HepG2 (cell line): ENCODE results near the gene RDH14. TPM values are rescaled to one million over a fixed set of nuclear protein-coding genes. Genes with fewer than 3 reads are reported as not detected.

ENCODE experiments used
- ATAC-seq: fragments of 200-7000 bp; cut with Tn5 transposase; 3 replicates; pipeline ENCODE4 v1.9.1; 2020; ENCODE audit warnings: mild to moderate bottlenecking, moderate library complexity
- BruUV-seq: library from RNA; stranded (reverse); fragments of 400-500 nt; replicated peaks from 2 replicates; lab custom pipeline; 2021; lab: Mats Ljungman, UMichigan
- CTCF ChIA-PET: fragments of 300-600 bp; formaldehyde crosslinking; extraction: SDS; loops from one replicate; lab custom pipeline; 2021; ENCODE audit warnings: low total read pairs, inconsistent platforms, low intra/inter-chr PET ratio; lab: Yijun Ruan, JAX
- POLR2A ChIA-PET: fragments of 350-600 bp; sonication (Branson Sonifier 250); formaldehyde crosslinking; loops from one replicate; lab custom pipeline; 2020; ENCODE audit warnings: antibody characterized with exemption, inconsistent platforms; lab: Yijun Ruan, JAX
- DNase-seq: peaks from one replicate; pipeline ENCODE4 v3.0.0-alpha.2; 2015; ENCODE audit warnings: low spot score
- FAIRE-seq: peaks from 3 replicates; lab custom pipeline; 2011; peaks lifted over from hg19 to GRCh38; lab: Jason Lieb, UNC
- H2AFZ ChIP-seq: one replicate; pipeline ENCODE4 v1.6.1; 2011; ENCODE audit warnings: low read length, inconsistent platforms
- H3K27ac ChIP-seq: fragments of 300-600 bp; 3 replicates; pipeline ENCODE4 v1.8.0; 2011; ENCODE audit warnings: mixed run types, mild to moderate bottlenecking, mixed read lengths, low read length, inconsistent platforms; ENCODE audit not compliant: insufficient read depth; ENCODE audit errors: extremely low read length
- H3K27me3 ChIP-seq, 2 experiments: fragments of 200-600 bp in 1 of 2; 2 replicates in 1 of 2; 3 replicates in 1 of 2; pipeline versions ENCODE4 v1.6.0 to v1.8.0; 2011; ENCODE audit warnings: low read length in 2 of 2, mild to moderate bottlenecking in 2 of 2, moderate library complexity in 2 of 2, inconsistent platforms in 1 of 2; ENCODE audit not compliant: insufficient read depth in 2 of 2, control insufficient read depth in 1 of 2
- H3K36me3 ChIP-seq, 2 experiments: fragments of 200-600 bp in 1 of 2; replicated peaks in 1 of 2; 2 replicates in 1 of 2; 3 replicates in 1 of 2; pipeline versions ENCODE4 v1.5.1 to v1.8.0; 2011; ENCODE audit warnings: low read length in 2 of 2, inconsistent platforms in 1 of 2; ENCODE audit not compliant: insufficient read depth in 2 of 2, control insufficient read depth in 1 of 2
- H3K4me1 ChIP-seq: 2 replicates; pipeline ENCODE4 v1.5.1; 2012; ENCODE audit warnings: low read length, inconsistent platforms; ENCODE audit not compliant: insufficient read depth
- H3K4me2 ChIP-seq: 2 replicates; pipeline ENCODE4 v1.6.0; 2011; ENCODE audit warnings: low read depth, low read length, inconsistent platforms
- H3K4me3 ChIP-seq, 3 experiments: fragments of 200-600 bp in 1 of 3; sonication (generic), shearing (Covaris generic) in 1 of 3; replicated peaks in 1 of 3; 2 replicates each; pipeline ENCODE4 v1.5.1; 2011 to 2016; ENCODE audit warnings: low read length in 3 of 3, inconsistent platforms in 2 of 3, low read depth in 2 of 3, mild to moderate bottlenecking in 2 of 3, control low read depth in 1 of 3, mixed read lengths in 1 of 3; ENCODE audit not compliant: insufficient read depth in 1 of 3
- H3K79me2 ChIP-seq: one replicate; pipeline ENCODE4 v1.6.1; 2011; ENCODE audit warnings: low read length, inconsistent platforms; ENCODE audit not compliant: insufficient read depth
- H3K9ac ChIP-seq: 2 replicates; pipeline ENCODE4 v1.6.0; 2011; ENCODE audit warnings: mild to moderate bottlenecking, low read depth, low read length, inconsistent platforms; ENCODE audit not compliant: insufficient read depth
- H3K9me3 ChIP-seq: 2 replicates; pipeline ENCODE4 v1.5.1; 2012; ENCODE audit warnings: mild to moderate bottlenecking, low read length
- H4K20me1 ChIP-seq: 2 replicates; pipeline ENCODE4 v1.6.0; 2011; ENCODE audit warnings: inconsistent platforms, mild to moderate bottlenecking, low read length, moderate library complexity; ENCODE audit not compliant: insufficient read depth
- IKZF4 ChIP-seq: sonication (generic); formaldehyde crosslinking; IDR thresholded peaks from 2 replicates; pipeline ENCODE4 v1.5.1; 2020; ENCODE audit warnings: borderline replicate concordance, mild to moderate bottlenecking, low read depth, missing genetic modification reagents; ENCODE audit errors: not compliant biosample characterization
- MTA1 ChIP-seq: sonication (generic); formaldehyde crosslinking; IDR thresholded peaks from 2 replicates; pipeline ENCODE4 v1.4.0; 2020; ENCODE audit warnings: missing genetic modification reagents, mild to moderate bottlenecking, borderline replicate concordance
- RBAK ChIP-seq: sonication (generic); formaldehyde crosslinking; IDR thresholded peaks from 2 replicates; pipeline ENCODE4 v1.5.1; 2020; ENCODE audit warnings: mild to moderate bottlenecking, missing genetic modification reagents
- REXO4 ChIP-seq: sonication (generic); formaldehyde crosslinking; IDR thresholded peaks from 2 replicates; pipeline ENCODE4 v1.8.0; 2022; ENCODE audit warnings: missing genetic modification reagents, mild to moderate bottlenecking, borderline replicate concordance
- ZNF549 ChIP-seq: sonication (generic); formaldehyde crosslinking; IDR thresholded peaks from 2 replicates; pipeline ENCODE4 v1.5.0; 2020; ENCODE audit warnings: missing genetic modification reagents
- ZNF781 ChIP-seq: sonication (generic); formaldehyde crosslinking; IDR thresholded peaks from 2 replicates; pipeline ENCODE4 v1.5.1; 2020; ENCODE audit warnings: borderline replicate concordance, mild to moderate bottlenecking, missing genetic modification reagents; ENCODE audit errors: not compliant biosample characterization
- WGBS: methylation state at CpG from one replicate; pipeline ENCODE4 v1.1.6; 2017; ENCODE audit warnings: low lambda C conversion rate; 5-methylcytosine and 5-hydroxymethylcytosine counted together
- in situ Hi-C: cut with HindIII; loops from 2 replicates; pipeline ENCODE4 v1.10.0; 2017; ENCODE audit warnings: low pct_unique_long_range_greater_than_20kb; ENCODE audit not compliant: extremely low pct_ligation_motif_present
- intact Hi-C: fragments of 100-400 bp; cut with micrococcal nuclease; formaldehyde crosslinking; loops from one replicate; pipeline ENCODE4 v1.10.0; 2022; ENCODE audit not compliant: unreplicated experiment
- polyA plus RNA-seq, 8 experiments: library from polyadenylated mRNA; depleted of rRNA in 3 of 8; stranded (reverse) in 7 of 8; unstranded in 1 of 8; fragments of >200 nt; fragmentation: Illumina TruSeq in 4 of 8; extraction: Trizol in 4 of 8; gene quantifications; 2 replicates each; pipeline versions ENCODE4 v1.2.1 to v1.2.3, GENCODE V29; 2011 to 2016; ENCODE audit warnings: low read depth in 4 of 8, missing spikeins in 1 of 8, mixed read lengths in 1 of 8; ENCODE audit not compliant: insufficient read depth in 1 of 8
- total RNA-seq, 5 experiments: library from RNA; depleted of rRNA; stranded (reverse); fragments of >200 nt; fragmentation: Illumina TruSeq; extraction: Trizol; gene quantifications; 2 replicates each; pipeline ENCODE4 v1.2.3, GENCODE V29; 2016; ENCODE audit warnings: low read depth in 1 of 5
- TF ChIP-seq, protein P1 (sequence below): sonication (generic); formaldehyde crosslinking; IDR thresholded peaks from 2 replicates; pipeline ENCODE4 v1.4.0; 2020; ENCODE audit warnings: missing genetic modification reagents, borderline replicate concordance
- TF ChIP-seq, protein P2 (sequence below): sonication (generic); formaldehyde crosslinking; conservative IDR thresholded peaks from 2 replicates; pipeline ENCODE4 v1.5.0; 2020; ENCODE audit warnings: missing genetic modification reagents
- TF ChIP-seq, protein P3 (sequence below): sonication (generic); formaldehyde crosslinking; IDR thresholded peaks from 2 replicates; pipeline ENCODE4 v1.4.0; 2020; ENCODE audit warnings: missing genetic modification reagents
- TF ChIP-seq, protein P4 (sequence below): sonication (generic); formaldehyde crosslinking; IDR thresholded peaks from 2 replicates; pipeline ENCODE4 v1.4.0; 2020; ENCODE audit warnings: low read depth, mild to moderate bottlenecking, missing genetic modification reagents
- TF ChIP-seq, protein P5 (sequence below): IDR thresholded peaks from 2 replicates; pipeline ENCODE4 v1.6.1; 2016; ENCODE audit warnings: mild to moderate bottlenecking
- TF ChIP-seq, protein P6 (sequence below): IDR thresholded peaks from 2 replicates; pipeline ENCODE4 v1.6.1; 2016; ENCODE audit warnings: low read depth, borderline replicate concordance

RDH14 gene
- total and polyA plus RNA-seq, 2 of the 13 experiments (the other 11 are each of a cell fraction or from before 2014, with no cell fraction given), result 27.4 to 39.9 TPM

DNA sequence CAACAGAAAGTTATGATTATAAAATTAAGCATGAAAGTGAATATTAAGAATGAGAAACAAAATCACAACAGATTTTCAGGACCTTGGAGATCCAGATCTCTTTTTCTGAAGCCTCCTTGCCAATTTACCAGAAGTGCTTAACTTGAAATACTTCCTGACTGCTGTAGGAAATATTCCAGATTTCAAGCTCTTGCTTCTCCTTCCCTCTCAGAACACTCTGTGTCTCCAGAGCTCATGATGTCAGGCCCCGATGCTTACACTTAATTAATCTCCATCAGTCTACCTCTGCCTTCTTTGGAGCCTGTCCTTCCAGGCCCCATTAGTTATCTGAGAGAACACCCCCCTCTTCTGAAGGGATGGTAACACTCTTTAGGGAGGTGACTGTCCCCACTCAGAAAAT lies 49.6 kb upstream of the RDH14 start:
- Histone ChIP-seq H3K27ac (no peak overlapping the region), H3K4me1 (no peaks in the 10 kb centered on the region), H3K9ac (no peak overlapping the region), H3K9me3 (no peaks in the 10 kb centered on the region), H3K4me2 (no peak overlapping the region), H3K27me3 (no peaks in the 10 kb centered on the region), H3K36me3 (no peaks in the 10 kb centered on the region), H2AFZ (no peak overlapping the region), H3K79me2 (no peaks in the 10 kb centered on the region), H3K4me3 (no peak overlapping the region), H4K20me1 (no peaks in the 10 kb centered on the region)
- ATAC-seq (no peak), FAIRE-seq (no peak), DNase-seq (no peak)
- WGBS, result 28% methylated on average over 1 of the region's 1 CpG
- no TSS peak for BruUV-seq
- in situ Hi-C loops (no loop called here), intact Hi-C loops (no loop called here)
- ChIA-PET POLR2A (no interaction called here), CTCF (no interaction called here)
- TF ChIP-seq, protein P1, sequence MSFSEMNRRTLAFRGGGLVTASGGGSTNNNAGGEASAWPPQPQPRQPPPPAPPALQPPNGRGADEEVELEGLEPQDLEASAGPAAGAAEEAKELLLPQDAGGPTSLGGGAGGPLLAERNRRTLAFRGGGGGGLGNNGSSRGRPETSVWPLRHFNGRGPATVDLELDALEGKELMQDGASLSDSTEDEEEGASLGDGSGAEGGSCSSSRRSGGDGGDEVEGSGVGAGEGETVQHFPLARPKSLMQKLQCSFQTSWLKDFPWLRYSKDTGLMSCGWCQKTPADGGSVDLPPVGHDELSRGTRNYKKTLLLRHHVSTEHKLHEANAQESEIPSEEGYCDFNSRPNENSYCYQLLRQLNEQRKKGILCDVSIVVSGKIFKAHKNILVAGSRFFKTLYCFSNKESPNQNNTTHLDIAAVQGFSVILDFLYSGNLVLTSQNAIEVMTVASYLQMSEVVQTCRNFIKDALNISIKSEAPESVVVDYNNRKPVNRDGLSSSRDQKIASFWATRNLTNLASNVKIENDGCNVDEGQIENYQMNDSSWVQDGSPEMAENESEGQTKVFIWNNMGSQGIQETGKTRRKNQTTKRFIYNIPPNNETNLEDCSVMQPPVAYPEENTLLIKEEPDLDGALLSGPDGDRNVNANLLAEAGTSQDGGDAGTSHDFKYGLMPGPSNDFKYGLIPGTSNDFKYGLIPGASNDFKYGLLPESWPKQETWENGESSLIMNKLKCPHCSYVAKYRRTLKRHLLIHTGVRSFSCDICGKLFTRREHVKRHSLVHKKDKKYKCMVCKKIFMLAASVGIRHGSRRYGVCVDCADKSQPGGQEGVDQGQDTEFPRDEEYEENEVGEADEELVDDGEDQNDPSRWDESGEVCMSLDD (CRISPR knock-in tag), result no peak
- no peak for TF ChIP-seq MTA1 (CRISPR knock-in tag)
- TF ChIP-seq ZNF549, result no peak
- no peak for TF ChIP-seq IKZF4 (CRISPR knock-in tag)
- TF ChIP-seq, protein P2, sequence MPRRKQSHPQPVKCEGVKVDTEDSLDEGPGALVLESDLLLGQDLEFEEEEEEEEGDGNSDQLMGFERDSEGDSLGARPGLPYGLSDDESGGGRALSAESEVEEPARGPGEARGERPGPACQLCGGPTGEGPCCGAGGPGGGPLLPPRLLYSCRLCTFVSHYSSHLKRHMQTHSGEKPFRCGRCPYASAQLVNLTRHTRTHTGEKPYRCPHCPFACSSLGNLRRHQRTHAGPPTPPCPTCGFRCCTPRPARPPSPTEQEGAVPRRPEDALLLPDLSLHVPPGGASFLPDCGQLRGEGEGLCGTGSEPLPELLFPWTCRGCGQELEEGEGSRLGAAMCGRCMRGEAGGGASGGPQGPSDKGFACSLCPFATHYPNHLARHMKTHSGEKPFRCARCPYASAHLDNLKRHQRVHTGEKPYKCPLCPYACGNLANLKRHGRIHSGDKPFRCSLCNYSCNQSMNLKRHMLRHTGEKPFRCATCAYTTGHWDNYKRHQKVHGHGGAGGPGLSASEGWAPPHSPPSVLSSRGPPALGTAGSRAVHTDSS, result no peak
- TF ChIP-seq, protein P3, sequence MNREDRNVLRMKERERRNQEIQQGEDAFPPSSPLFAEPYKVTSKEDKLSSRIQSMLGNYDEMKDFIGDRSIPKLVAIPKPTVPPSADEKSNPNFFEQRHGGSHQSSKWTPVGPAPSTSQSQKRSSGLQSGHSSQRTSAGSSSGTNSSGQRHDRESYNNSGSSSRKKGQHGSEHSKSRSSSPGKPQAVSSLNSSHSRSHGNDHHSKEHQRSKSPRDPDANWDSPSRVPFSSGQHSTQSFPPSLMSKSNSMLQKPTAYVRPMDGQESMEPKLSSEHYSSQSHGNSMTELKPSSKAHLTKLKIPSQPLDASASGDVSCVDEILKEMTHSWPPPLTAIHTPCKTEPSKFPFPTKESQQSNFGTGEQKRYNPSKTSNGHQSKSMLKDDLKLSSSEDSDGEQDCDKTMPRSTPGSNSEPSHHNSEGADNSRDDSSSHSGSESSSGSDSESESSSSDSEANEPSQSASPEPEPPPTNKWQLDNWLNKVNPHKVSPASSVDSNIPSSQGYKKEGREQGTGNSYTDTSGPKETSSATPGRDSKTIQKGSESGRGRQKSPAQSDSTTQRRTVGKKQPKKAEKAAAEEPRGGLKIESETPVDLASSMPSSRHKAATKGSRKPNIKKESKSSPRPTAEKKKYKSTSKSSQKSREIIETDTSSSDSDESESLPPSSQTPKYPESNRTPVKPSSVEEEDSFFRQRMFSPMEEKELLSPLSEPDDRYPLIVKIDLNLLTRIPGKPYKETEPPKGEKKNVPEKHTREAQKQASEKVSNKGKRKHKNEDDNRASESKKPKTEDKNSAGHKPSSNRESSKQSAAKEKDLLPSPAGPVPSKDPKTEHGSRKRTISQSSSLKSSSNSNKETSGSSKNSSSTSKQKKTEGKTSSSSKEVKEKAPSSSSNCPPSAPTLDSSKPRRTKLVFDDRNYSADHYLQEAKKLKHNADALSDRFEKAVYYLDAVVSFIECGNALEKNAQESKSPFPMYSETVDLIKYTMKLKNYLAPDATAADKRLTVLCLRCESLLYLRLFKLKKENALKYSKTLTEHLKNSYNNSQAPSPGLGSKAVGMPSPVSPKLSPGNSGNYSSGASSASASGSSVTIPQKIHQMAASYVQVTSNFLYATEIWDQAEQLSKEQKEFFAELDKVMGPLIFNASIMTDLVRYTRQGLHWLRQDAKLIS (CRISPR knock-in tag), result no peak
- no peak for TF ChIP-seq RBAK (CRISPR knock-in tag)
- TF ChIP-seq, protein P4, sequence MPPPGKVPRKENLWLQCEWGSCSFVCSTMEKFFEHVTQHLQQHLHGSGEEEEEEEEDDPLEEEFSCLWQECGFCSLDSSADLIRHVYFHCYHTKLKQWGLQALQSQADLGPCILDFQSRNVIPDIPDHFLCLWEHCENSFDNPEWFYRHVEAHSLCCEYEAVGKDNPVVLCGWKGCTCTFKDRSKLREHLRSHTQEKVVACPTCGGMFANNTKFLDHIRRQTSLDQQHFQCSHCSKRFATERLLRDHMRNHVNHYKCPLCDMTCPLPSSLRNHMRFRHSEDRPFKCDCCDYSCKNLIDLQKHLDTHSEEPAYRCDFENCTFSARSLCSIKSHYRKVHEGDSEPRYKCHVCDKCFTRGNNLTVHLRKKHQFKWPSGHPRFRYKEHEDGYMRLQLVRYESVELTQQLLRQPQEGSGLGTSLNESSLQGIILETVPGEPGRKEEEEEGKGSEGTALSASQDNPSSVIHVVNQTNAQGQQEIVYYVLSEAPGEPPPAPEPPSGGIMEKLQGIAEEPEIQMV (CRISPR knock-in tag), result no peak
- TF ChIP-seq, protein P5, sequence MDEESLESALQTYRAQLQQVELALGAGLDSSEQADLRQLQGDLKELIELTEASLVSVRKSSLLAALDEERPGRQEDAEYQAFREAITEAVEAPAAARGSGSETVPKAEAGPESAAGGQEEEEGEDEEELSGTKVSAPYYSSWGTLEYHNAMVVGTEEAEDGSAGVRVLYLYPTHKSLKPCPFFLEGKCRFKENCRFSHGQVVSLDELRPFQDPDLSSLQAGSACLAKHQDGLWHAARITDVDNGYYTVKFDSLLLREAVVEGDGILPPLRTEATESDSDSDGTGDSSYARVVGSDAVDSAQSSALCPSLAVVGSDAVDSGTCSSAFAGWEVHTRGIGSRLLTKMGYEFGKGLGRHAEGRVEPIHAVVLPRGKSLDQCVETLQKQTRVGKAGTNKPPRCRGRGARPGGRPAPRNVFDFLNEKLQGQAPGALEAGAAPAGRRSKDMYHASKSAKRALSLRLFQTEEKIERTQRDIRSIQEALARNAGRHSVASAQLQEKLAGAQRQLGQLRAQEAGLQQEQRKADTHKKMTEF, result no peak
- TF ChIP-seq, protein P6, sequence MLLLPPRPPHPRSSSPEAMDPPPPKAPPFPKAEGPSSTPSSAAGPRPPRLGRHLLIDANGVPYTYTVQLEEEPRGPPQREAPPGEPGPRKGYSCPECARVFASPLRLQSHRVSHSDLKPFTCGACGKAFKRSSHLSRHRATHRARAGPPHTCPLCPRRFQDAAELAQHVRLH (CRISPR knock-in tag), result no peak
- TF ChIP-seq ZNF781 (CRISPR knock-in tag), result no peak
- no peak for TF ChIP-seq REXO4
